HEK293T (cell line): ENCODE measurements around the gene MCM10.

Experiments
- CTCF ChIA-PET: fragments of 350-600 bp; formaldehyde crosslinking; extraction: SDS; loops from one replicate; lab custom pipeline; 2021; ENCODE audit warnings: antibody characterized with exemption, inconsistent platforms; lab: Yijun Ruan, JAX
- POLR2A ChIA-PET: fragments of 350-600 bp; formaldehyde crosslinking; extraction: SDS; loops from one replicate; lab custom pipeline; 2020; ENCODE audit warnings: antibody characterized with exemption, inconsistent platforms; lab: Yijun Ruan, JAX
- DNase-seq: peaks from one replicate; pipeline ENCODE4 v3.0.0; 2012; ENCODE audit warnings: mixed read lengths; ENCODE audit errors: extremely low spot score
- ARNT ChIP-seq: fragments of 450-650 bp; IDR thresholded peaks from 2 replicates; pipeline ENCODE4 v1.6.1; 2017; ENCODE audit warnings: mild to moderate bottlenecking
- BHLHE40 ChIP-seq: fragments of 450-650 bp; IDR thresholded peaks from 2 replicates; pipeline ENCODE4 v1.6.1; 2016; ENCODE audit warnings: mild to moderate bottlenecking, moderate library complexity, borderline replicate concordance
- CTBP1 ChIP-seq: fragments of 450-650 bp; IDR thresholded peaks from 2 replicates; pipeline ENCODE4 v1.6.1; 2016; ENCODE audit warnings: borderline replicate concordance
- ELF4 ChIP-seq: fragments of 450-650 bp; IDR thresholded peaks from 2 replicates; pipeline ENCODE4 v1.6.1; 2017; ENCODE audit warnings: antibody characterized with exemption
- FOXA1 ChIP-seq: fragments of 450-650 bp; IDR thresholded peaks from 2 replicates; pipeline ENCODE4 v1.6.1; 2016; ENCODE audit warnings: mild to moderate bottlenecking
- FOXK2 ChIP-seq: fragments of 450-650 bp; IDR thresholded peaks from 2 replicates; pipeline ENCODE4 v1.6.1; 2016; ENCODE audit warnings: mild to moderate bottlenecking
- FOXM1 ChIP-seq: fragments of 450-650 bp; IDR thresholded peaks from 2 replicates; pipeline ENCODE4 v1.6.1; 2017; ENCODE audit warnings: mild to moderate bottlenecking, borderline replicate concordance
- HDGF ChIP-seq: fragments of 450-650 bp; IDR thresholded peaks from 2 replicates; pipeline ENCODE4 v1.6.1; 2017; ENCODE audit warnings: antibody characterized with exemption, borderline replicate concordance
- L3MBTL2 ChIP-seq: fragments of 450-650 bp; conservative IDR thresholded peaks from 2 replicates; pipeline ENCODE4 v1.6.1; 2016; ENCODE audit warnings: mild to moderate bottlenecking
- LEF1 ChIP-seq: fragments of 450-650 bp; IDR thresholded peaks from 2 replicates; pipeline ENCODE4 v1.6.1; 2017; ENCODE audit warnings: mild to moderate bottlenecking, borderline replicate concordance
- NFRKB ChIP-seq: fragments of 450-650 bp; IDR thresholded peaks from 2 replicates; pipeline ENCODE4 v1.6.1; 2016; ENCODE audit warnings: mild to moderate bottlenecking, moderate library complexity
- SP1 ChIP-seq: fragments of 450-650 bp; IDR thresholded peaks from 2 replicates; pipeline ENCODE4 v1.6.1; 2017
- SUZ12 ChIP-seq: fragments of 450-650 bp; IDR thresholded peaks from 2 replicates; pipeline ENCODE4 v1.6.1; 2016; ENCODE audit warnings: mild to moderate bottlenecking
- TARDBP ChIP-seq: fragments of 450-650 bp; IDR thresholded peaks from 2 replicates; pipeline ENCODE4 v1.6.1; 2016
- ZNF384 ChIP-seq: fragments of 450-650 bp; IDR thresholded peaks from 2 replicates; pipeline ENCODE4 v1.6.1; 2016
- TF ChIP-seq, protein P1 (sequence below): fragments of 450-650 bp; IDR thresholded peaks from 2 replicates; pipeline ENCODE4 v1.6.1; 2016

The MCM10 gene

DNA sequence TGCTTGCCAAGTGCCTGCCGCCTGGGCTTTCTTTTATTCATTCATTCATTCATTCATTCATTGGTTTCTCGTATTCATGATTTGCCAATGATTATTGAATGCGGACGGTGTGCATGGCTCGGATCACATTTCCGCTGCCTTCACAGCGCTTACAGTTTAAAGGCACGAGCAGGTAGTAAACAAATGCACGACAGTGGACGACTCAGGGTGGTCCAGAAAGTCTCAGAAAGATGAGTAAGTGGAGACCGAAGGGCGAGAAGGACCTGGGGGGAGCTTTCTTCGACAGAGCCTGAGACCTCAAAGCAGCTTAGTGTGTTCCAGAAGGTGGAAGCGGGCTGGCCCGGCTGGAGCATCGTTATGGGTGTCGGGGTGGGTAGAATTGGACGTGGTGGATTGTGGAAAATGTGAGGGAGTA is 506 bp downstream of the MCM10 start:
- TF ChIP-seq LEF1 (no peak), ZNF384 (no peak), FOXA1 (no peak), NFRKB (no peak), SUZ12 (no peak), FOXM1 (no peak), TARDBP (no peak), SP1 (no peak), CTBP1 (no peak), ELF4 (no peak), FOXK2 (no peak), L3MBTL2 (no peak; the same call in 1 of the 2 replicates)
- TF ChIP-seq, protein P1, sequence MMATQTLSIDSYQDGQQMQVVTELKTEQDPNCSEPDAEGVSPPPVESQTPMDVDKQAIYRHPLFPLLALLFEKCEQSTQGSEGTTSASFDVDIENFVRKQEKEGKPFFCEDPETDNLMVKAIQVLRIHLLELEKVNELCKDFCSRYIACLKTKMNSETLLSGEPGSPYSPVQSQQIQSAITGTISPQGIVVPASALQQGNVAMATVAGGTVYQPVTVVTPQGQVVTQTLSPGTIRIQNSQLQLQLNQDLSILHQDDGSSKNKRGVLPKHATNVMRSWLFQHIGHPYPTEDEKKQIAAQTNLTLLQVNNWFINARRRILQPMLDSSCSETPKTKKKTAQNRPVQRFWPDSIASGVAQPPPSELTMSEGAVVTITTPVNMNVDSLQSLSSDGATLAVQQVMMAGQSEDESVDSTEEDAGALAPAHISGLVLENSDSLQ, result no peak
- peak; percentile 13 for DNase-seq
- POLR2A ChIA-PET, result interaction anchor here (1.0 to 2.7 kb wide), 5 partner anchors 20 to 1717 kb away, joined by 3 to 13 read pairs (median 4); partner anchors contain the start of genes PHYH and SUV39H2
- CTCF ChIA-PET, result interaction anchor here (0.6 to 1.2 kb wide), 4 partner anchors 10 to 140 kb away, joined by 3 to 4 read pairs (median 3); partner anchors contain the start of gene OPTN

DNA sequence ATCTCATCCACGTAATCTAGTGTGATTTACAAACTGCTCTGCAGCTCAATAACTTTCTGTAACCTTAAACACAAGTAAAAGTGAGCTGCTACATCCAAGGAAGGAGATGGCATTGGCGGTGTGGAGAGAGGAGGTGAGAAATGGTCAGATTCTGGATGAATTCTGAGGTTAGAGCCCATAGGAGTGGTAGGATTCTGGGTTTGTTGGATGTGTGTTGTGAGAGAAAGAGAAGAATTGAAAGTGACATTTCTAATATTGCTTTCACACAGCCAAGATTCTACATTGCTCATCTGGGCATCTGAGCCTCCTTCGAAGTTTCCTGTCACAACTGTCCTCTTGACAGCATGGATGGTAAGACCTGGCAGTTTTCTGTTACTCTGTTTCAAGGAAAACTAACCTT is 2.5 kb downstream of the MCM10 start:
- POLR2A ChIA-PET, result no interaction called here
- CTCF ChIA-PET, result no interaction called here
- TF ChIP-seq CTBP1 (no peak), HDGF (no peak), ARNT (no peak), FOXM1 (no peak), FOXK2 (no peak), LEF1 (no peak), FOXA1 (no peak), TARDBP (no peak), SP1 (no peak), ELF4 (no peak), NFRKB (no peak), BHLHE40 (no peak), SUZ12 (no peak), ZNF384 (no peak), L3MBTL2 (no peak)
- TF ChIP-seq, protein P1, result no peak
- DNase-seq, result no peak

DNA sequence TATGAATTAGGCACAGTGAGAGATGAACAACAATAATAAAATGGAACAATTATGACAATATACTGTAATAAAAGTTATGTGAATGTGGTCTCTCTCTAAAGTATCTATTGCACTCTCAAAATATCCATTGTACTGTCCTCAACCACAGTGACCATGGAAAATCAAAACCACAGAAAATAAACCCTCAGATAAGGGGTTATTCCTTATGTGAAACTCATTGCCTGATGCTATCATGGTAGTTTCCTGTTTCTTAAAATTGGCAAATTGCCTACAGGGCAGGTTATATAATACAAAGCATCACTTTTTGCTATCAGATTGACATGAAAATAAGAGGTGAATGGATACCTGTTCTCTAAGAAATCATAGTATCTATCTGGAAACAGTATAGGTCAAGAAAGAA is 3.8 kb downstream of the MCM10 start:
- no peak for TF ChIP-seq SUZ12
- no peak for DNase-seq
- CTCF ChIA-PET, result no interaction called here
- POLR2A ChIA-PET, result no interaction called here

DNA sequence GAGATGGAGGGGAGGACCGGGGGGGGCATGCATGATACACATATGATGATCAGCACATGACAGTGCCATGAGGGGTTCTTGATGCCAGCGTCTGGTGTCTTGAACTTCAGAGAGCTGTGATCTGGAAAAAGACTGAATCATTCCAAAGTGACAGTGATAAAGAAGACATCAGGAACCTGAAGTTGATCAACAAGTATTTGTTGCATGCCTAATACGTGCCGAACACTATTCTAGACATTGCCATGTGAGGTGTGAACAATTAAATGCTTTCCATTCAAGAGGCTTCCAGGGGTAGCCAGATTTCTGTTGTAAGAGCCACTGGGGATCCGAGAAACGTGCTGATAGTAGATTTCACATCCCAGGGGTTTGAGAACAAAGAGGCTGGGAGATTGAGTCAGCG is 6.2 kb downstream of the MCM10 start:
- ChIA-PET CTCF (no interaction called here), POLR2A (interaction anchor here (0.6 kb wide), 1 partner anchor 190 kb away, joined by 3 read pairs; no protein-coding TSS in a partner anchor)
- no peak for DNase-seq
- TF ChIP-seq HDGF, result no peak
- TF ChIP-seq FOXK2, result no peak
- no peak for TF ChIP-seq TARDBP
- TF ChIP-seq ARNT, result no peak
- no peak for TF ChIP-seq SP1
- no peak for TF ChIP-seq FOXM1
- no peak for TF ChIP-seq ELF4
- no peak for TF ChIP-seq LEF1
- no peak for TF ChIP-seq CTBP1
- no peak for TF ChIP-seq FOXA1
- TF ChIP-seq BHLHE40, result no peak
- no peak for TF ChIP-seq L3MBTL2

DNA sequence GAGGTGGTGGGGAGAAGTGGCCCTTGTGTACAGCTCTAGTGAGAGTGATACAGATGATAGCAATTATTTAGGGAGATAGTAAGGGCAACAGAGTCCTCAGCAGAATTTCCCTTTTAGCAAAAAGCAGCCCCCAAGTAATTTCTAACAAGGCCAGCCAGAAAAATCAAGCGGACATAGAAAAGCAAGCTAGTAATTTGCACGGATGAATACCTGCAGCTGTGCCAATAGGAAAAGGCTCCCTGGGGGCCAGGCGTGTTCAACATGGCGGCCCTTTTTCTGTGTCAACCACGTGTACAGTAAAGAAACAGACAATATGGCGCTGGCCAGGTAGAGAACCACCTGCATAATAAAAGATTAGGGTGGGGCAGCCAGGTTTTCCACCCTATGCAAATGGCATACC is 7.4 kb downstream of the MCM10 start:
- CTCF ChIA-PET, result no interaction called here
- TF ChIP-seq, protein P1, result no peak
- TF ChIP-seq LEF1 (no peak), CTBP1 (no peak), BHLHE40 (no peak), ZNF384 (no peak), L3MBTL2 (no peak), HDGF (no peak), FOXM1 (no peak), ELF4 (no peak), NFRKB (no peak), SP1 (no peak), SUZ12 (no peak), FOXA1 (no peak), FOXK2 (no peak), TARDBP (no peak), ARNT (no peak)
- DNase-seq, result no peak
- POLR2A ChIA-PET, result no interaction called here

DNA sequence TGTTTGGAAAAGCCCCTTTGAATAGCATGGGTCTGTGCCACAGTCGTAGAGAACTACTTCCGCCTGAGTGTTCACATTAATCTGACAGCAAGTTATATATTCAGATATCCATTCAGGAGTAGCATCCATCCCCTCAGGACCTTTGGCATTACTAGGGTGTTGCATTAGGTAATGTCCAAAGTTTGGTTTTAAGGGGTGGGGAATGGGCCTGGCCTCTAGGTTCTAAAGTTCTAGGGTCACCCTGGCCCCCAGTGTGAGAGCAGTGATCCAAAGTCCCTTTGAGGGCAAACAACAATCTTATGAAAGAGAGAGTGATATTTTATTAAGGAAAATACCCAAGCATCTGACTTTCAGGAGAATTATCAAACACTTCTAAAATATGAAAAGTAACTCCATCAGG is 12.3 kb downstream of the MCM10 start:
- CTCF ChIA-PET, result no interaction called here
- TF ChIP-seq CTBP1 (no peak), FOXA1 (no peak), L3MBTL2 (no peak), FOXM1 (no peak), ZNF384 (no peak)
- POLR2A ChIA-PET, result no interaction called here
- DNase-seq, result no peak
